GM21360 (cell line): ENCODE measurements around the gene PLCB1.

Experiments
- ATAC-seq: cut with Tn5 transposase; IDR thresholded peaks from one replicate; pipeline ENCODE4 v1.9.1; 2021; ENCODE audit warnings: mild to moderate bottlenecking, moderate library complexity; ENCODE audit not compliant: unreplicated experiment

PLCB1 gene

DNA sequence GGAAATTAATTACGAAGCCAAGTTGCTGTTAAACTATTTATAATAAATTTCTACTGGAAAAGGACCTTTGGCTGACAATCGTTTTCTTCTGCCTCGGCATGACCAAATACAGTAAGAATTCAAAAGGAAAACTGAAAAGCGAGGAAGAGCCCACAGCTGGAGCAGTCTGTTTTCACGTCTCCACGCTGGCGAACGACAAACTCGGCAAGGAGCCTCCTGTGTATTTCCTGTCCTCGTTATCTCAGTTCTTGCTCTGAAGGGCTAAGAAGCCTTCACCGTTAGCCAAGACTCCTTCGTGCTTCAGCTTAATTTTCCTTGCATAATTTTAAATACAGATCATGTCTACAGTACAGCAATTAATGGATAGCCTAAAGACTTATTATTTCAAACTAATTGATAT is 722.5 kb downstream of the PLCB1 start:
- no peak for ATAC-seq

DNA sequence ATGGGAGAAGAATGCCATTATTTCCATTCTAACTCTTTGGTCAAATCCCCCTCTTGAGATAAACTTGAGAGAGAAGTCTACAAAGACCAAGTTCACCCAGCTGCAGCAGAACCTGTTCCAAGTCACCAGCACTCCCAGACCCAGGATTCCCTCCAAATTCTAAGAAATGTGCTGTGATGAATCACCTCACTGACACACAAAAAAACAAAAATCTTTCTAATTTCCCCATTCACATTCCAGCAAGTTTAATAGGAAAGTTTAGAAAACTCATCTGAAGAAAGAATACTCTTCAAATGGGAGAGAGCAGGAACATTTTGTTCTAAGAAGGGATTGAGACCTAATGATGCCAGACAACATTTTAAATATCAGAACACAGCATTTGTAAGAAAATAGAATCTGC is 723.2 kb downstream of the PLCB1 start:
- no peak for ATAC-seq

DNA sequence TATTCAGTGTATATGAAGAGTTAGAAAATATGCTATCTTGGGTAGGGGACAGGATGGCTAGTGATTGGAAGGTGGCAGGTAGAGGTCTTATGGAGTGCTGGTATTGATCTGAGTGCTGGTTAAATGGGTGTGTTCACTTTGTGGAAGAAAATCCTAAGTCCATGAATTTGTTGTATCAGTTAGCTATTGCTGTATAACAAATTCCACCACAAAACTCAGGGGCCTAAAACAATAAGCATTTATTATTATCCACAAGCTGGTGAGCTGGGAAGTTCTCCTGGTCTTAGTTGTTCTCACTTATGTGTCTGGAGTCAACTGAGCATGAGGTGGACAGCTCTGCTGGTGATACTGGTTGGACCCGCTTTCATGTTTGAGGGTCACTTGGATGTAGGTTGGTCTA is 724.6 kb downstream of the PLCB1 start:
- ATAC-seq = no peak

GRCh38 chr20:8858181-8858787 is 726.2 kb downstream of the PLCB1 start:
- no peak for ATAC-seq

GRCh38 chr20:8860011-8860495 is 728.0 kb downstream of the PLCB1 start:
- no peak for ATAC-seq

- ATAC-seq = no peak
These were observed 730.0 kb downstream of the PLCB1 start for GRCh38 chr20:8862092-8862491.

DNA sequence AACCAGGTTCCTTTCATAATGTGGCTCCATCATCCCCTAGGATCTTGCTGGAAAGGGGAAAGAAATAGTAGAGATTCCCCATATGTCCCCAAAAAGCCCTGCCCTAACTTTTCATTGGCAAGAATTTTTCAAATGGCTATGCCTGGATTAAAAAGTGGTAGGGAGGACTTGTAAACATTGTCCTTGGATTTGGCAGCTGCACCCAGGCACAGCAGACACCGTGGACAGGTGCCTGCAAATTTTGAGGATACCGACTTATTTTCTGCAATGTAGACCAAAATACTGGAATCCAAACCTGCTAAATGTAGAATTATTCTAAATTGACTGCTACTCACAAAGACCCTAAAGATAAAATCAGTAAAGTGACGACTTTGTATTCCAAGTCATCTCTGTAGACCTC is 733.6 kb downstream of the PLCB1 start:
- ATAC-seq = no peak

- ATAC-seq = no peak
These were observed 735.1 kb downstream of the PLCB1 start for GRCh38 chr20:8867038-8867740.

DNA sequence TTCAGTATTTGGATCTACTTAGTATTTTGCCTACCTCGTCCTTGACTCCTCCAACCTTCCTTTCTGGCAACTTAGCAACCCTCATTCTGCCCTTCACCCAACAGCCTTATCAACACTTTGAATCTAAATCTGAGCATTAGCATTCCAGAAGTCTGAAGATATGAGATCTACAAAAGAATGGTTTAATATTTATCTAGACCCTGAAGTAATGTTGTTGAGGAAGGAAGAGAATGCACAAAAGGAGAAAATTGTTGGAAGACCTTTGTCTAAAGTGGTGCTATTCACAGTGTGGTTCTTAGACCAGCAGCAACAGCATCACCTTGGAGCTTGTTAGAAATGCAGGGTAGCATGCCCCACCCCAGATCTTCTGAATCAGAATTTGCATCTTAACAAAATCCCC is 738.6 kb downstream of the PLCB1 start:
- no peak for ATAC-seq

DNA sequence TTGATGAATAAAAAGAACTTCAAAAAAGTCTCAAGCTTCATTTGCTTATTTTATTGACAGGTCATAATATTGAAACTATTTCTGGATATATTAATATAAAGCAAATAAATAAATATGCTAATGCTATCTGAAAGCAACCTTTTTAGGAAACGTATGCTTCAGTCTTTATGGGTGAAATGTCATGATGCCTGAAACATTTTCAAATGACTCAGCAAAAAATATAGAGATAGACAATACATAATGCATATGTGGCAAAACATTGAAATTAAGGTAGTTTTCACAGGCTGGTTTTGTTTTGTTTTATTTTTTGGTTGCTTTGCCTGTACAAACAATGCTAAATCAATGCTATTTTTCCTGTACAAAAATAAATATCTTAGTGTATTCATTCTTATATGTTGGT is 742.4 kb downstream of the PLCB1 start:
- ATAC-seq = no peak

- no peak for ATAC-seq
These were observed 743.5 kb downstream of the PLCB1 start for GRCh38 chr20:8875586-8875985.

DNA sequence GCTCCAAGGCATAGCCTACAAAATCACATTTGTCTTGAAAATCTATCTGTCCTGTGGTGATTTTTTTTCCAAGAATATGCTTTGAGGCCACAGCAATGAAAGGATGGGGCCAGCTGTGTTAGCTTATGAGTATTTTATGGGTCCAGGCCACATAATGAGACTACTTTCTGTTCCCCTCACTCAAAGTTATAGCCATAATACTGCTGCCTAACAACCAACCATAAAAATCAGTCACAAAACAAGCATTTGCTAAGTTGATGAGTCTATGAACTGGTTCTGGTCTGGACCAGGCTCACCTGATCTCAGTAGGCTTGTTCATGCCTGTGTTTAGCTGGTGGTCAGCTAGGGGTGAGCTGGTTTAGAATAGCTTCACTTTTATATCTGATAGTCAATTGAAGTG is 744.3 kb downstream of the PLCB1 start:
- no peak for ATAC-seq

DNA sequence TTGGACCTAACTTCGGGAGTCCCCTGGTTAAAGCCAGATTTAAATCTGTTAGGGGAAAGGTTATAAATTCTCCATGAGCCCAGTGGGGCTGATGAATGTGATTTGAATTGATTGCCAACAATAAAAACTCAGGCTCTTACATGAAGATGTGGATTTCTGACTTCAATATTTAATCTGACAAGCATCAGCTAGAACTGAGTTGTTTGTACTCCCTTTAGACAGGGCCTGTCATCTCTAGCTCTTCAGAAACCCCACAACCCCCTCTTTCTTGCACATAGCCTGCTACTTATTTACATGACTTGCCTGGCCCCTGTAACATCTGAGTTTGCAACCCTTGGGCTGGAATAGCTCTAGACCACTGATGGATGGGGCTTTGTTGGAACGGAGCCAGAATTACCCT is 745.2 kb downstream of the PLCB1 start:
- no peak for ATAC-seq

DNA sequence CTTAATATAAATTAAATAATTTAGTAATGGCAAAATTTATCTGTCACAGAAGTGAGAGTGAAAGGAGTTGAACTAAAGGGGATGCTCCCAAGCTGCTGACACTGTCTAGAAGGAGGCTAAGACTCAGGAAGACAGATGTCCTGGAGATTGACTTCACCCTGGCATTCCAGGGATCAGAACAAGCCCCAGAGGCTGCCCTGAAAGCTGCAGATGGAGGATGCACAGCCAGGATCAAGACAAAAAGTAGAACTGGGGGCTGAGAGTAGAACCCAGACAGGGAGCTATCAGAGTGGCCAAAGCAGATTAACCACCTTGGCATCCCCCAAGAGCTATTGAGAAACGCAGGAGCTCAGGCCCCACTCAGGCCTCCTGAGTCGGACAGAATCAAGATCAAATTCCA is 747.6 kb downstream of the PLCB1 start:
- no peak for ATAC-seq

GRCh38 chr20:8880085-8880853 is 748.2 kb downstream of the PLCB1 start:
- no peak for ATAC-seq

DNA sequence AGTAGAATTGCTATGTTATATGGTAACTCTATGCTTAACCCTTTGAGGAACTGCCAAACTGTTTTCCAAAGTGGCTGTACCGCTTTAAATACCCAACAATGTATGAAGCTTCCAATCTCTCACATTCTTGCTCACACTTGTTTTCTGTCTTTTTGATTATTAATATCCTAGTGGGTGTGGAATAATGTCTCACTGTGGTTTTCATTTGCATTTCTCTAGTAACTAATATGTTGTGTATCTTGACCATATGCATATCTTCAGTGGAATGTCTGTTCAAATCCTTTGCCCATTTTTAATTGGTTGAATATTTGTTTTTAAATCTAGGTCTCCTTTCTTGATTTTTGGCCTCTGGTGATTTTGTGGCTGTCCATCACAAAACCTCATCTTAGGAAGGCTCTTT is 759.0 kb downstream of the PLCB1 start:
- no peak for ATAC-seq

- ATAC-seq = no peak
These were observed 763.4 kb downstream of the PLCB1 start for GRCh38 chr20:8895472-8895871.

DNA sequence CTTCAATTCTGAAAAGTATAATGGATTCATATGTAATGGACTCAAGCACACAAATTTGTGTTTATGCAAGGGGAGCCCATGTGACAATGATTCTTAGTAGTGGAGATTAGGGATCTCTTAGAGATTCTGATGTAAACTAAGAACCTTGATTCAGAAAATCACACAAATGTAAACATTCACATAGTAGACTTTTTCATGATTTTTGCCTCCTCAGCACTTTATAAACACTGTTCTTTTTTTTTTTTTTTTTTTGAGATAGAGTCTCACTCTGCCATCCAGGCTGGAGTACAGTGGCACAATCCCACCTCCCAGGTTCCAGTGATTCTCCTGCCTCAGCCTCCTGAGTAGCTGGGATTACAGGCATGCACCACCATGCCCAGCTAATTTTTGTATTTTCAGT is 766.8 kb downstream of the PLCB1 start:
- no peak for ATAC-seq

DNA sequence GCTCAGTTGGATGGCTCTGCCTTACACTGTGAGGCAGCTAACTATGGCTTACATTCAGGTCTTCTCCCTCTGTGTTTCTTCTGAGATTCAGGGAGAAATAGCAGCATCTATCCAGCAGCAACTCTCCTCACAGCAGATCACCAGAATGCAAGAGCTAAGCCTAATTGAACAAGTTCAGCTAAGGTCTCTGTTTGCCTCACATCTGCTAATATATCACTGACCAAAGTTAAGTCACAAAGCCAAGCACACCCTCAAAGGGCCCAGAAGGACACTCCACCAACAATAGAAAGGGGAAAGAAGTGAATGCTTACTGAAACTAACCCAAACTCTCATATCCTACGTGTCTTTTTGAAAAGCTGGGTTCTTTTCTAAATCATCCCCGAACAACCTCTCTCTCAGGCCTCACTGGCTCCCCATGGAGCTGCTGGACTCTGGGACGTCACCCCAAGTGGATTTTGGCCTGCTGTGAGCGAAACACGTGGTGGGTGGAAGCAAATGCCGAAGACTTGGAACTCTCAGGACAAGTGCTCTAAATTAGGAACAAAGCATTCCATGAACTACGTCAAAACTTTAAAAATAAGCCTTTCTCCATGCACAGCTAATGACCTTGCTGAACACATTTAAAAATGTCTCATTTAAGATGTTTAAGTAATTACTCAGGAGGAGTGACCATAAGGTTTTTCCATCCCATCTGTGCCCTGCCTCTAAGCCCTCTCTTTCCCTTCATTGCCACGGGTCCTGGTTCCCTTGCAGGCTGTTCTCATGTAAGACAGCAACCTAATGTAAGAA is 769.4 kb downstream of the PLCB1 start:
- no peak for ATAC-seq

DNA sequence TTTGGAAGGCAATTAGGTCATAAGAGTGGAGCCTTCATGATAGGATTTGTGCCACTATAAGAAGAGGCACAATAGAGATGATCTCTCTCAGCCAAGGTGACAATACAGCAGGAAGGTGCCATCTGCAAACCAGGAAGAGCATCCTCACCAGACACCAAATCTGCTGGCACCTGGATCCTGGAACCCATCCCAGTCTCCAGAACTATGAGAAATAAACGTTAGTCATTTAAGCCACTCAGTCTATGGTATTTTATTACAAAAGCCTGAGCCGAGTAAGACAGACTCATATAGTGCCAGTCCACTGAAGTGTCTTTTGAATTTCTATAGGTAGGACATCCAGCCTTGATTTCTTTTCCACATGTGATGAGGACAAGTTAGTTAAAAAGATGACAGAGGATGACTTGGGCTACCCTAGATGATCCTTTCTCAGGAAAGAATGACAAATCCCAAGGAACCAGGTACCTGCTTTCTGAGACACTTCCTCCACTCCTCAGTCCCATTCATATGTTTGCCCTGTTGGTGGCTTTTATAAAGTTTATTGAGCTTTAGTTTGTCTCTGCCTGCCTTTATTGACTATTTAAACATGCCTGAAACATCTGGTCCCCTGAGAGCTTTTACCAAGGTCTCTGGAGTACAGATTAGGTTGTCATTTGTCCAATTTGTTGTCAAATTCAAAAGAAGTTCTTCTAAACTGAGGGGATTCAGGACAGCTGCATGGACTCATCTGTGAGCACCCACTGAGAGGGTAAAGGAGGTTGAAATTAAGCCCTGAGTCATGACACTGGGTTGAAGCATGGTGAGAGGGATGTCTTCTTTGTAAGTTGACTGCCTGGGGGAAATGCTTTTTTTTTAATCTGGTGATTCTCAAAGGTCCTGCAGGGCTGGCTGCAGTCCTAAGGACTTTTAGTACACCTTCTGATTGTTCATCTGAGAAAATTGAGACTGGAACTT is 771.9 kb downstream of the PLCB1 start:
- ATAC-seq = no peak
